Stomach (tissue), 9 donors: Measurements from ENCODE around the gene VTI1A. TPM values are rescaled to one million over a fixed set of nuclear protein-coding genes. Genes with fewer than 3 reads are reported as not detected.

Experiments
- DNase-seq, 2 donors: peaks; one replicate each; pipeline versions ENCODE4 v3.0.0 to v3.0.0-alpha.2; 2013 to 2019
- H3K27ac ChIP-seq, 5 donors: fragments of 200-600 bp in 4 of 5; sonication (generic) in 4 of 5; one replicate each; pipeline ENCODE4 v1.5.1; 2013 to 2019; ENCODE audit warnings: mild to moderate bottlenecking in 1 of 5, moderate library complexity in 1 of 5
- H3K27me3 ChIP-seq, 3 donors: fragments of 200-600 bp; sonication (generic); one replicate each; pipeline ENCODE4 v1.5.1; 2017 to 2019; ENCODE audit warnings: mixed run types in 1 of 3
- H3K36me3 ChIP-seq, 4 donors: fragments of 200-600 bp; sonication (generic); 1 replicate in 3 of 4; 2 replicates in 1 of 4; pipeline ENCODE4 v1.5.1; 2016 to 2019
- H3K4me1 ChIP-seq, 4 donors: fragments of 200-600 bp; sonication (generic); one replicate each; pipeline ENCODE4 v1.5.1; 2016 to 2019
- H3K4me3 ChIP-seq, 4 donors: fragments of 200-600 bp; sonication (generic) in 3 of 4; one replicate each; pipeline ENCODE4 v1.5.1; 2016 to 2019; ENCODE audit warnings: mild to moderate bottlenecking in 1 of 4
- H3K9me3 ChIP-seq, 4 donors: fragments of 200-600 bp; sonication (generic); one replicate each; pipeline ENCODE4 v1.5.1; 2016 to 2019
- CTCF ChIP-seq, 7 experiments: fragments of 450-650 bp in 4 of 7; fragments of 200-600 bp in 3 of 7; sonication (generic) in 3 of 7; IDR thresholded peaks; one replicate each; pipeline ENCODE4 v1.5.1; 2016 to 2019; ENCODE audit warnings: antibody characterized with exemption in 7 of 7, control low read depth in 2 of 7, mild to moderate bottlenecking in 1 of 7
- EP300 ChIP-seq: sonication (generic); formaldehyde crosslinking; IDR thresholded peaks from one replicate; pipeline ENCODE4 v1.6.1; 2017; ENCODE audit warnings: antibody characterized with exemption
- POLR2A ChIP-seq, 4 donors: fragments of 450-650 bp; IDR thresholded peaks; one replicate each; pipeline ENCODE4 v1.6.1; 2016; ENCODE audit warnings: antibody characterized with exemption in 4 of 4, control low read depth in 2 of 4, mild to moderate bottlenecking in 1 of 4, moderate library complexity in 1 of 4
- POLR2AphosphoS5 ChIP-seq, 3 donors: sonication (generic); formaldehyde crosslinking; IDR thresholded peaks; one replicate each; pipeline ENCODE4 v1.6.1; 2016; ENCODE audit warnings: antibody characterized with exemption in 3 of 3
- WGBS, 5 donors: extraction: QIAGEN DNeasy Blood & Tissue Kit in 3 of 5; methylation state at CpG; one replicate each; pipeline versions ENCODE4 v1.1.5 to v1.1.7; 2013 to 2018; 5-methylcytosine and 5-hydroxymethylcytosine counted together
- intact Hi-C: fragments of 100-400 bp; cut with DNase I; formaldehyde crosslinking; loops from one replicate; pipeline ENCODE4 v1.15.1; 2023; ENCODE audit warnings: low total_unique reads
- polyA plus RNA-seq, 3 donors: library from polyadenylated mRNA; stranded (reverse); fragments of 200-250 nt; gene quantifications; one replicate each; pipeline ENCODE4 v1.2.3, GENCODE V29; 2013
- total RNA-seq, 5 donors: library from RNA; depleted of rRNA; stranded (reverse); fragments of >200 nt; gene quantifications; one replicate each; pipeline versions ENCODE4 v1.1.0 to v1.2.3, GENCODE V29; 2014 to 2016
- donor health status: healthy with polysubstance abuse.
- donor health status: Bipolar disorder and iron deficiency.
- donor health status: healthy.

The VTI1A gene
- total and polyA plus RNA-seq, 8 donors = 6.5 to 222 (median 57.4) TPM

- no peak for DNase-seq
- H3K4me1 ChIP-seq = no peaks in the 10 kb centered on the region
- H3K9me3 ChIP-seq = no peaks in the 10 kb centered on the region
- WGBS, 5 donors = 85 to 90% (median 85%) methylated on average over 4 of the region's 4 CpGs
- no peak overlapping the region for H3K27ac ChIP-seq
- no peak overlapping the region for H3K4me3 ChIP-seq
- no peak for TF ChIP-seq EP300
- TF ChIP-seq POLR2A (IDR thresholded peaks at IDR 0.05) = no peak
- no peak for TF ChIP-seq POLR2AphosphoS5 (IDR thresholded peaks at IDR 0.05)
- no peak for TF ChIP-seq CTCF (IDR thresholded peaks at IDR 0.05)
- H3K36me3 ChIP-seq = no peaks in the 10 kb centered on the region
- intact Hi-C loops = no loop called here
- no peaks in the 10 kb centered on the region for H3K27me3 ChIP-seq
Measured at GRCh38 chr10:112687647-112688046, 240.6 kb downstream of the VTI1A start.

GRCh38 chr10:112689327-112690072, 242.5 kb downstream of the VTI1A start:
- WGBS, 5 donors = 40 to 71% (median 55%) methylated on average over 4 of the region's 4 CpGs
- Histone ChIP-seq H3K27ac (no peak overlapping the region), H3K9me3 (no peaks in the 10 kb centered on the region), H3K4me1 (no peaks in the 10 kb centered on the region), H3K36me3 (no peaks in the 10 kb centered on the region), H3K27me3 (no peaks in the 10 kb centered on the region), H3K4me3 (no peak overlapping the region)
- intact Hi-C loops = no loop called here
- DNase-seq = peak in 1 of 2 donors; percentile 56
- no peak for TF ChIP-seq POLR2A (IDR thresholded peaks at IDR 0.05)
- peak in 1 of 7 experiments; percentile 27 for TF ChIP-seq CTCF (IDR thresholded peaks at IDR 0.05)

- no peaks in the 10 kb centered on the region for H3K36me3 ChIP-seq
- H3K4me1 ChIP-seq = no peaks in the 10 kb centered on the region
- TF ChIP-seq POLR2AphosphoS5 (IDR thresholded peaks at IDR 0.05) (no peak), POLR2A (IDR thresholded peaks at IDR 0.05) (no peak), EP300 (no peak), CTCF (IDR thresholded peaks at IDR 0.05) (no peak)
- intact Hi-C loops = no loop called here
- no peak for DNase-seq
- no peak overlapping the region for H3K27ac ChIP-seq
- WGBS, 5 donors = 81 to 89% (median 84%) methylated on average over 7 of the region's 7 CpGs
- H3K9me3 ChIP-seq = no peaks in the 10 kb centered on the region
- H3K4me3 ChIP-seq = no peak overlapping the region
- H3K27me3 ChIP-seq = no peaks in the 10 kb centered on the region
Measured at GRCh38 chr10:112695539-112695938, 248.5 kb downstream of the VTI1A start.

- Histone ChIP-seq H3K4me3 (no peak overlapping the region), H3K4me1 (no peaks in the 10 kb centered on the region), H3K36me3 (no peaks in the 10 kb centered on the region), H3K27me3 (no peaks in the 10 kb centered on the region), H3K9me3 (no peaks in the 10 kb centered on the region), H3K27ac (no peak overlapping the region)
- TF ChIP-seq POLR2A (IDR thresholded peaks at IDR 0.05) (no peak), CTCF (IDR thresholded peaks at IDR 0.05) (no peak), EP300 (no peak), POLR2AphosphoS5 (IDR thresholded peaks at IDR 0.05) (no peak)
- 52 to 63% (median 55%) methylated on average over 2 of the region's 2 CpGs for WGBS, 5 donors
- no peak for DNase-seq
- intact Hi-C loops = no loop called here
Measured at GRCh38 chr10:112696592-112696991, 249.6 kb downstream of the VTI1A start.
